HG02884 (cell line): ENCODE data around the gene ADAMTS7.
"Not testable (repeated sequence)": the region's sequence is repeated elsewhere in the genome, so short reads cannot be mapped to it uniquely, and the experiment has no call there.

Source experiments
- ATAC-seq: cut with Tn5 transposase; IDR thresholded peaks from one replicate; pipeline ENCODE4 v1.9.1; 2021; ENCODE audit warnings: mild to moderate bottlenecking, moderate library complexity; ENCODE audit not compliant: unreplicated experiment

Gene ADAMTS7

DNA sequence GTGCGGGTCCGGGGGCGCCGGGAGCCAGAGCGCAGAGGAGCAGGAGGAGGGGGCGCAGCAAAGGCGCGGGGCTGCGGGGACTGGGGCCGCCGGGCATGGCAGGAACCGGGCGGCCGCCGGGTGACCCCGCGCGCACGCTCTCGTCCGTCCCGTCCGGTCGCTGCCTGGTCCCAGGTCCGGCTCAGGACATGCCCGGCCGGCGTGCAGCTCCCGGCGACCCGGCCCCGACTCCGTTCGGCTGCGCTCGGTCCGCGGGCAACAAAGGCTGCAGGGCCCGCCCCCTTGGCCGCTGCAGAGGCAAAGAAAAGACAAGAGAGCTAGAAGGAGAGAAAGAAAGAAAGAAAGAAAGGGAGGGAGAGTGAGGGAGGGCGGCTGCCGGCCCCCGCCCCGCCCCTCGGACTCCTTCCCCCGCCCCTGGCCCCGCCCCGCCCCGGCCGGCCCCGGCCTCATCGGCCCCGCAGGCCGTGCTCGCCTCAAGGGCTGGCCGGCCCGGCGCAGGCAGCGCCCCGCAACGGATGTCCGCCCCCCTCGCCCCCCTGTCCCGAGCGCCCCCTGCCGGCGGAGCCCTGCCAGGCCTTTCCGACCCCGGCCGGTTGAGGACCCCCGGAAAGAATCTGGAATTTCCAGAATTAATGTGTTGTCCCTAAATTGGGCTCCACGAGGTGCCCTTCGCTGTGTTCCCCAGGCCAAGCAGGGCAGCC lies at the start of gene ADAMTS7:
Gene ADAMTS7 (minus strand): TSS at position 341 of the 701 bp plus-strand sequence. CDS start 244 bp downstream, at position 97.
- ATAC-seq = no peak

DNA sequence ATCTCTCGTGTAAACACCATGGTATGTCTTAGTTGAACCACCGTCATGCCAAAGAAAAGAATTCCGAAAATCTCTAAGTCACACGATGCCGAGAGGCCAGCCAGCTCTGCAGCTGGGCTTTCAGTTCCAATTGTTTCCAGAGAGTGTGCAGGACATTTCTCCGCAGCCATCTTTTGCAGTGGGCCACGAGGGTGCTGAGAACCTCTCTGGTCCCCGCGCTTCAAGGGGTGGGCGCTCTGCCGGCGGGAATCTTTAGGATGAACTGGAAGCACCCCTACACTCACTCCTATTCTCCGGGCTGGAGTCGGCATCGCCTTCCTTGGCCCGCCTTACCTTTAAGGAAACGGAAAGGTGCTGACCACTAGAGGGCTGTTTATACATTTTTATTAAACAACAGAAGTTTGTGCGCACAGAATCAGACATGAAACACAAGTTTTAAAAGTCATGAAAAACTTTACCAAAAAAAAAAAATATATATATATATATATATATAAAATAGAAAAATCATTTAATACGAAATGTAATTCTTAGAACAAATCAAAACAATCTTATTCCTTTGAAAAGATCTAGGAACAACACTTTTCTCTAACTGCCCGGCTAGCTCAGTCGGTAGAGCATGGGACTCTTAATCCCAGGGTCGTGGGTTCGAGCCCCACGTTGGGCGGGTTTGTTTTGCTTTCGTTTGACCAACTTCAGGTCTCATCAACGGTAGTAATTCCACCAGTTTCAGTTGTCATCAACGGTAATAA lies 48.9 kb upstream of the ADAMTS7 start:
- peak; percentile 72 for ATAC-seq

GRCh38 chr15:78855746-78856145 lies 44.5 kb upstream of the ADAMTS7 start:
- ATAC-seq = no peak

- no peak for ATAC-seq
Observed at GRCh38 chr15:78854833-78855372, 43.6 kb upstream of the ADAMTS7 start.

DNA sequence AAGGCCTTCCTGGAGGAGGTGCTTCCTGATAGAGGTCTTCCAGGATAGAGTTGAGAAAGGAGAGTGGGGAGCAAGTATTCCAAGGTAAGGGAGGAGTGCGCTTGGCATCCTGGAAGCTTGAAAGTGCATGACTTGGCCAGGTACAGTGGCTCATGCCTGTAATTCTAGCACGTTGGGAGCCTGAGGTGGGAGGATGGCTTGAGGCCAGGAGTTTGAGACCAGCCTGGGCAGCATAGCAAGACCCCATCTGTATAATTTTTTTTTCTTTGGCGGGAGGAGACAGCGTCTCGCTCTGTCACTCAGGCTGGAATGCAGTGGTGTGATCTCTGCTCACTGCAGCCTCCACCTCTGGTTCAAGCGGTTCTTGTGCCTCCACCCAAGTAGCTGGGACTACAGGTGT lies 42.2 kb upstream of the ADAMTS7 start:
- ATAC-seq = no peak

DNA sequence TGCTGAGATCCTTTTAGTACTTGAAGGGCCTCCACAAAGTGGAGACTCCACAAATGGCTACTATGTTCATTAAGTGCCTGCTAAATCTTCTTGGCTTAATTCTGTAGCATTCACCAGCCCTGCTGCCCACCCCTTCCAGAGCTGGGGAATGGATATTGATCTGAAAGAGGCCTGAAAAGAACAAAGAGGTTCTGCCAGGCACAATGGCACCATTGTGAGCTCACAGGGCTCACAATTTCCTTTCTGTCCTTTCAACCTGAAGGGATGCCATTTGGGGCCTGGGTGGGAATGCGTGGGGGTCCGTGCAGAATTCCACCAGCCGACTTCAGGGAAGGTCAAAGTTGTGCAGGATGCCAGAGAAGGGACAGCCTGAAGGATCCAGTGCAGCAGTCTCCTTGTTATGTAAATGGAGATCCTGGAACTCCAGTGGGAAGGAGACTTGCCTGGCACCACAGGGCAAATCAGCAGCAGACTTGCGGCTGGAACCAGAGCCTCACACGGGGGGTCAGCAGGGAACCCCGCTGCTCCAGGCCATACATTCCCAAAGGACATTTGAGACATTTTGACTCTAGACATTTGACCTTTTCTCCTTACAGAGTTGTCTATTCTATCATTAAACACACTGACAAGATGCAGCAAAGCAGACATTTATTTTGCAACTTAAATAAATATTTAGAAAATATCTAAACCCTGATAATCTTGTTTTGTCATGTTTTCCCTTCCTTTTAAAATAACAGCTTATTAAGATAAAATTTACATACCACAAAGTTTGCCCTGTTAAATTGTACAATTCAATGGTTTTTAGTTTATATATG lies 39.9 kb upstream of the ADAMTS7 start:
- no peak for ATAC-seq

- ATAC-seq = no peak
Observed at GRCh38 chr15:78850352-78850751, 39.1 kb upstream of the ADAMTS7 start.

- ATAC-seq = not testable (repeated sequence)
Observed at GRCh38 chr15:78847387-78847906, 36.2 kb upstream of the ADAMTS7 start.

DNA sequence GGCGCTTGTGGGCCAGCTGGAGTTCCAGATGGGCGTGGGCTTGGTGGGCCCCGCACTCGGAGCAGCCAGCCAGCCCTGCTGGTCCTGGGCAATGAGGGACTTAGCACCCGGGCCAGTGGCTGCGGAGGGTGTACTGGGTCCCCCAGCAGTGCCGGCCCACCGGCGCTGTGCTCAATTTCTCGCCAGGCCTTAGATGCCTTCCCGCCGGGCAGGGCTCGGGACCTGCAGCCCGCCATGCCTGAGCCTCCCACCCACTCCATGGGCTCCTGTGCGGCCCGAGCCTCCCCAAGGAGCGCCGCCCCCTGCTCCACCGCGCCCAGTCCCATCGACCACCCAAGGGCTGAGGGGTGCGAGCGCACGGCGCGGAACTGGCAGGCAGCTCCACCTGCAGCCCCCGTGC lies 35.6 kb upstream of the ADAMTS7 start:
- not testable (repeated sequence) for ATAC-seq

GRCh38 chr15:78842519-78842918 lies 31.3 kb upstream of the ADAMTS7 start:
- no peak for ATAC-seq

DNA sequence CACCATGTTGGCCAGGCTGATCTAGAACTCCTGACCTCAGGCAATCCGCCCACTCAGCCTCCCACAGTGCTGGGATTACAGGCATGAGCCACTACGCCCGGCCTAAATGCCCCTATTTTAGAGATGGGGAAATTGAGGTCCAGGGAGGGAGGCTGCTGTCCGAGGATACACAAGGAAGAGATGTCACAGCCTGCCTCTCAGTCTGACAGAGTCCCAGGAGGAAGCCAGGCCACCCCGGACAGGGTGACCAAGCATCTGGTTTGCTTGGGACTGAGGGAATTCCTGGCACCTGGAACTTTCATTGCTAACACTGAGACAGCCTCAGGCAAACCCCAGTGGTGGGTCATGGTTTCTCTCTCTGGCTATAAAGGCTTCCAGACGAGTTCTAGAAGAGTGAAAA lies 30.6 kb upstream of the ADAMTS7 start:
- no peak for ATAC-seq

GRCh38 chr15:78841376-78841706 lies 30.1 kb upstream of the ADAMTS7 start:
- ATAC-seq = no peak

DNA sequence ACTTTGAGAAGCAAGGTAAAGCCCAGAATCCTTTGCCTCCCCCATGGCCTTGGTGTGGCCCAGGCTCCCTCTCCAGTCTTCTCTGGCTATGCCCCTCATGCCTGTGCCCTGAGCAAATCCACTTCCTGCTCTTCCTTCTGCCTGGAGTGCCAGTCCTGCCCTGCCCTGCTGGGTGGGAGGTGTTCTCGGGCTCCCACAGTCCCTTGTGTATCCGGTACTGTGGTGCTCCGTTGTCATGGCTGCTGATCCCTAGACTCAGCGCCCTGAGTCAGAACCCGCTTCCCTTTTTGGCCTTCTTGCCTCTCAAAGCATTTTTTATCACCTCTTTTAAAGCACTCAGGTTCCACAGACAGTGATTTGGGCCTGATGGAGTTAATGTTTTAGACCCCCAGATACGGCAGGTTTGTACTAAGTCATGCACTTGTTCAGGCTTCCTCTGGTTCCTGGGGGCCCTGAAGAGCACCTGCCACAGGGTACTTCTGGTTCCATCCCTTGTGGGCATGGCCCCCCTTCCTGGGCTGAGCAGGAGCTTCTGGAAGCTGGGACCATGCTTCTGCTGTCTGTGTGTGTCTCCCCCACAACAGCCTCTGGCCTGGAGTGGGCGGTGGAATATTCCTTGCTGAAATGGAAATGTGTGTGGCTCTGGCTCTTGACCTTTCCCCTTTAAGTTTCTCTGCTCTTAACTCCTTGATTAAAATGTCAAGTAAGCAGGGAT lies 29.6 kb upstream of the ADAMTS7 start:
- no peak for ATAC-seq

DNA sequence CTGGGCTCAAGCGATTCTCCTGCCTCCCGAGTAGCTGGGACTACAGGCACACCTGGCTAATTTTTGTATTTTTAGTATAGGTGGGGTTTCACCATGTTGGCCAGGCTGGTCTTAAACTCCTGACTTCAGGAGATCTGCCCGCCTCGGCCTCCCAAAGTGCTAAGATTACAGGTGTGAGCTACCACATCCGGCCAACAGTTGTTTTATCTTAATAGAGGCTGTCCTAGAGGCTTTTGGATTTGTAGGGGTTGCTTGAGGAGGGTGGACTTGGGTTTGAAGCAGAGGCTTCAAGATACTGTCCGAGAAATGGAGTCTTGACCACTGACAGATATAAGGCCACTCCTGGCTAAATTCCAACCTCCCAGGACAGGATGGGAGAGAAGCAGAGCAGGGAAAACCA lies 27.9 kb upstream of the ADAMTS7 start:
- not testable (repeated sequence) for ATAC-seq

- no peak for ATAC-seq
Observed at GRCh38 chr15:78838489-78838888, 27.2 kb upstream of the ADAMTS7 start.

- ATAC-seq = no peak
Observed at GRCh38 chr15:78837543-78837942, 26.3 kb upstream of the ADAMTS7 start.

- ATAC-seq = no peak
Observed at GRCh38 chr15:78837131-78837530, 25.9 kb upstream of the ADAMTS7 start.

DNA sequence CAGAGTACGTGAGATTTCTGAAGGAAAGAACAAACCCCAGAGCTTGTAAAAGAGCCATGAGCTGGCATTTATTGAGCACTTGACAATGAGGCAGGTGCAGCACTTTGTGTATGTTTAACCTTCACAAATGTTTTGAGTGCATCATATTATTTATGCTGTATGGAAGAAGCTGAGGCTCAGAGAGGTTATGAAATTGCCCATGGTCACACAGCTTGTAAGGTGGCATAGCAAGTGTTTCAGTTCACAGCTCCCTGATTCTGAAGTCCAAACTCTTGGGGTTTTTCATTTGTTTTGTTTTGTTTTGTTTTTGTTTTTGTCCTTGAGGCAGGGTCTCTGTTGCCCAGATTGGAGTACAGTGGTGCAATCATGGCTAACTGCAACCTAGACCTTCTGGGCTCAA lies 25.1 kb upstream of the ADAMTS7 start:
- ATAC-seq = no peak

DNA sequence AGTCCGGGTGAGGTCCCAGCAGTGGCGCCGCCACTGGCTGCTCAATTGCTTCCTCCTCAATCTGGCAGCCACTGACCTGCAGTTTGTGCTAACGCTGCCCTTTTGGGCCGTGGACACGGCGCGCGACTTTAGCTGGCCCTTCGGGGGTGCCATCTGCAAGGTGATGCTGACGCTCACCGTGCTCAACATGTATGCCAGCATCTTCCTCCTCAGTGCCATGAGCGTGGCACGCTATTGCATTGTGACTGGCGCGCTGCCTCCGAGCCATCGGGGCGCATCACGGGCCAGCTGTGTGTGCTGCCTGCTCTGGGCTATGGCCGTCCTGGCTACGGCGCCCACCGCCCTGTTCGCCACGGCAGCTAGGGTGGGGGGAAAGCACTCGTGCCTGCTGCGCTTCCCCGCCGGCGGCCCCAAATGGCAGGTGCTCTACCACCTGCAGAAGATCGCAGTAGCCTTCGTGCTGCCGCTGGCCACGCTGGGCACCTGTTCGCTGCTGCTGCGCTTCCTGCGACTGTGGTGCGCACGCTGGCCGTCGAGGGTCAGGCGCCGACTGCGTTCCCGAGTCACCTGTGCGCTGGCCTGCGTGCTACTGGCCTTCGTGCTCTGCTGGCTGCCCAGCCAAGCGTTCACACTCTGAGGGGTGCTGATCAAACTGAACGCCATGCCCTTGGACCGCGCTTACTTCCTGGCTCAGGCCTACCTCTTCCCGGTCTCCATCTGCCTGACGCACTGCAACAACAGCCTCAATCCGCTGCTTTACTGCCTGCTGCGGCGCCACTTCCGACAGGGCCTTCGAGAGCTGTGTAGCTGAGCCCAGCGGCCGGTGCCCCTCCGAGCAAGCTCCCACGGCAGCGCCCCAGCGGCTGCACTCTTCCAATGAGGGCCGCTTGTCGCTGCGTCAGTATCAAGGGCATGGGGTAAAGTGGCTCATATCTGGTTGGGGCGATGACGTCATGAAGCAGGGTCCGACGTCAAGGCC lies 20.3 kb upstream of the ADAMTS7 start:
- ATAC-seq = no peak
